Measurements from ENCODE around the gene CACNA2D2. TPM values are rescaled to one million over a fixed set of nuclear protein-coding genes. Genes with fewer than 3 reads are reported as not detected.

CACNA2D2 gene
- total RNA-seq, 1 donor from 2014 or later = 1.8 TPM

DNA sequence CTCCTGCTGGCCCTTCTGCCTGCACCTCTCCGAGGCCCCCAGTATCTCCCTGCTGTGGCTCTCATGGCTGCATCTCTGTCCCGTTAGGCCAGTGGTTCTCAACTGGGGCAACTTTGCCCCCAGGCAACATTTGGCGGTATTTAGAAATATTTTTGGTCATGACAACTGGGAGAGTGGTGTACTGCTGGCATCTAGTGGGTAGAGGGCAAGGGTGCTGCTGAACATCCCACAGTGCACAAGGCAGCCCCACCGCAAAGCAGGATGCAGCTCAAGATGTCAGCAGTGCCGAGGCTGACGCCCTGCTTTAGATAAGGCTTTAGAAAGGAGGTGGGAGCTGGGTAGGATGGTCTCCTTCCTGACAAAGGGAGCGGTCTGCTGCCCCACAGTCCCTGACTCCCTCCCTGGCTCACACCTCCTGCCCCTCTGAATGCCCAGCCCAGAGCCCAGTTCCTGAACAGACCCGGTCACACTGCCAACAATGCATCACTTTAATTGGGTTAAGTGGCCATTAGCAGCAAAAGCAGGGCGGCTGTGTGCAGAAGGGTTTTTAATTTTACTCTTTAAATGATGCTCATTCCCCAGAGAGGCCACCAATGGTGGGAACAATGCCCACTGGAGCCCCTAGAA, 75.3 kb downstream of the CACNA2D2 start:
- DNase-seq (ENCODE audit: low spot score) = no peak

DNA sequence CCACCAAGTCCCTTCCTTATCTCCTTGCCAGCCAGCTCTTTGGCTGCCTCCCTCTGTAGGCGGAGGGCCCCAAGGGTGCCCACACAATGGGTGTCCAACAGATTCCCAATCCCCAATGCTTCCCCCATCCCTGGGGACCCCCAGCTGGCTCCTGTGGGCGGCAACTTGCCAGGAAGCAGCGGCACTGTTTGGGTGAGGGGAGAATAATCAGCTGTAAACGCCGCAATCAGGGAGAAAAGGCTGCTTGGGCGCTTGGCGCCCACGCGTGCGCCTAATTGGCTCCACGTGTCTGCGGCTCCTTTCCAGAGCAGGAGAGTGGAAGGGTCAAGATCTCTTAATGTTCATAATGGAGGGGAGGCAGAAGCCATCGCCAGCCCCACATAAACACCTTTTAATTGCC, 76.2 kb downstream of the CACNA2D2 start:
- no peak for DNase-seq (ENCODE audit: low spot score)

DNA sequence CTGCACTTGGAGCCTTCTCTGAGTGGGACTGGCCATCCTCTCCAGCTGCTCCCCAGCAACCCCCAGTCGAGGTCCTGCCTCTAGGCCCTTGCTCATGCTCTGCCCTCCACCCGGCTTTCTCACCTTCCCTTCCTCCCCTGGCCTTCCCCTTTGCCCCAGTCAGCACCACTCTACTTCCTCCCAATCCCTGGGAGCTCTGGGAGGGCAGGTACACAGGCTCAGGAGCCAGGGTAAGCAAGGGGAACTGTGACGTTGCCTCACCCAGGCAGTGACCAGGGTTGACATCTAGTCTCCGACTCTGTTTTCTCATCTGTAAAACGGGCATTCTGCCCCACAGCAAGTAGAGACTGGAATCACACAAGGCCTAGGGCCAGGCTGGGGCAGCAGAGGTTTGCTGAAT, 77.5 kb downstream of the CACNA2D2 start:
- no peak for DNase-seq (ENCODE audit: low spot score)

DNA sequence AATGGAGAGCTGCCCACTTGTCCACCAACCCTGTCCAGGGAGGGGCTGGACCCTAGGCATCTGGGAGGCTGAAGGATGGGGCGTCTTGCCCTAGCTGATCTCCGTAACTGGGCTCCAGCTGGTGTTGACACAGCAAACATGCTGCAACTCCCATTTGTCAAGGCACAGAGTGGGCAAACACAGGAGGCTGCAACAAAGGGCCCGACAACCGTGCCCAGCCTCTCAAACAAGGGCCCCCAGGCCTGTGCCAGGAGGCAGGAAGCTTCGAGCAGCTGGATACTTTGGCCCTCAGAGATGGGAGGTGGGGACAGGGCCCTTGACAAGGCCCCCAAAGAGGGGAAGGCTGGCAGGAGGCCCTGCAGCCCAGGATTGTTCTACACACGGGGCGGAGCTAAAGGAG, 79.9 kb downstream of the CACNA2D2 start:
- DNase-seq (ENCODE audit: low spot score) = no peak

DNA sequence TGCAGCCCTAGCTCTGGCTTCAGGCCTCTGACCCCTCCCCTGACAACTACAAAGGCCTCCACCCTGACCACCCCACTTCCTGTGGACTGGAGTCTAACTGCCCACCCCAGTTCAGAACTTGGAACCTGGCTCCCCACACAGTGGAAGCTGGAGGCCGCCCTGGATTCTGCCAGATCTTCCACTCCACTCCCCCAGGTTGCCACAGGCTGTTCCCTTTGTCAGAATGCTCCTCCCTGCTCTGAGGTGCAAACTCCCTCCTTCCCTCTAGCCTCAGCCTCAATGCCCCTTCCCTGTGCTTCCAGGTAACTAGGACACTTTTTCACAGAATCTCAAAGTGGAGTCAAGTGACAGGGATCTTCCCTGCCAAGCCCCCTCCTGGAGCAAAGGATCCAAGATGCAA, 81.3 kb downstream of the CACNA2D2 start:
- no peak for DNase-seq (ENCODE audit: low spot score)

DNA sequence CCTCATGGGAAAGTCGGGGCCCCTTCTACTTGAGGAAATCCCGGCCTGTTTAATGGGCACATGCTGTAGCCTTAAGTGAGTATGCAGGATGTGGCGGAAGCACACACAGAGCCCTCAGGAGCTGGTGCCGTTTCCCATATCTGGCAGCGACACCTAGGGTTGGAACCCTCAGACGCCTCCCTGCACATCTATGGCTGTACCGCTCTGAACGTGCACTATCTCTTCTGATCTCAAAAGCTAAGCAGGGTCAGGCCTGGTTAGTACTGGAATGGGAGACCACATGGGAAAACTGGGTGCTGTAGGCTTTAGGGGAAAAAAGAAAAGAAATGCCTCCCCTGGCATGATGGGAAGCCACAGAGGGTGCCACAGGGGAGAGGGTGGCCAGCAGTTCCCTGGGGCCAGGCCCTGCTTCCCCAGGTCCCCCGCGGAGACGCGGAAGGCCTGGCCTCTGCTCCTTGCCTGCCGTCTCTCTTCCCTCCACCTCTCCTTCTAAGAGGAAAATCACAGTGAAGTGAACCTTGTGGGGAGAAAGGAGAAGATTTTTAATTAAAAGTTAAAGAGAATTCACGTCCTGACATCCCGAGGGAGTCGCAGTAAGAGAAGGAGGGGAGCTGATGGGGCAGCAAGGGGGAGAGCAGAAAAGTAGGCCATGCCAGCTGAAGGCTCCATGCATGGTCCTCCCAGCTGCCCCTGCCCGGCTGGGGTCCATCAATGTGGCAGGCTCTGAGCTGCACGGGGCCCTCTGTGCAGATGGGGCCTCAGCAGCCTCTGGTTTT, 83.7 kb downstream of the CACNA2D2 start:
- DNase-seq (ENCODE audit: low spot score) = no peak

DNA sequence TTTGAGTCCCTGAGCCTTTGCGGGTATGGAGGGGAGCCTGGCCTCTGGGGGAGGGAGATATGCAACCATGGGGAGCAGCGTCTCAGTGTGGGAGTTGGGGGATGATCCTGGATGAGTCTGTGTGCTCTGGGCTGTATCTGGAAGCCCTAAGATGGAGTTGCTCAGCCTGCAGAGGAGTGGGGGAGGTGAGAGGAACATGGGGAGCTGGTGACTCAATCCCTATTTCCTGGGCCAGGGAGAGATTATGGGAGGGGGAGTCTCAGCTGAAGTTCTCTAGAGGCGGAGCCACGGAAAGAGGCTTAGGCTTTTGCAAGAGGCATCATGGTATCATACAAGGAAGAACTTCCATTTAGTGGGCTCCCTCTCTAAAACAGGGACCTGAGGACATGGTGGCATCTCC, 84.6 kb downstream of the CACNA2D2 start:
- no peak for DNase-seq (ENCODE audit: low spot score)

DNA sequence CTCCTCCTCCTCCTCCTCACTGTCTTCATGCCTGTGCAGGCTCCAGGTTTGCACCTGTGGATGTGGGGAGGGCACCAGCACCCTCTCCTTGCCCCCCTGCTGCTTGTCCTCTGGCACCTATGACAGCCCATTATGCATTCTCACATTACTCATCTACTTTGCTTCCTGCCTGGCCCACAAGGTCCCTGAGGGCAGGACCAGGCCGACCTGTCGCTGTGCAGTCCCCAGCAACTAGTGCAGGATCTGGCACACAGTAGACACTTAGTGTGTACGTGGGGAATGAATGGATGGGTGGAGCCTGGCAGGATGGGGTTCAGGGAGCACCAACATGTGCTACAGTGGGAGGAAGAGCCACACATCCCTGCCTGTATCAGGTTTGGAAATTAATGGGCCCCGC, 85.8 kb downstream of the CACNA2D2 start:
- DNase-seq (ENCODE audit: low spot score) = no peak

DNA sequence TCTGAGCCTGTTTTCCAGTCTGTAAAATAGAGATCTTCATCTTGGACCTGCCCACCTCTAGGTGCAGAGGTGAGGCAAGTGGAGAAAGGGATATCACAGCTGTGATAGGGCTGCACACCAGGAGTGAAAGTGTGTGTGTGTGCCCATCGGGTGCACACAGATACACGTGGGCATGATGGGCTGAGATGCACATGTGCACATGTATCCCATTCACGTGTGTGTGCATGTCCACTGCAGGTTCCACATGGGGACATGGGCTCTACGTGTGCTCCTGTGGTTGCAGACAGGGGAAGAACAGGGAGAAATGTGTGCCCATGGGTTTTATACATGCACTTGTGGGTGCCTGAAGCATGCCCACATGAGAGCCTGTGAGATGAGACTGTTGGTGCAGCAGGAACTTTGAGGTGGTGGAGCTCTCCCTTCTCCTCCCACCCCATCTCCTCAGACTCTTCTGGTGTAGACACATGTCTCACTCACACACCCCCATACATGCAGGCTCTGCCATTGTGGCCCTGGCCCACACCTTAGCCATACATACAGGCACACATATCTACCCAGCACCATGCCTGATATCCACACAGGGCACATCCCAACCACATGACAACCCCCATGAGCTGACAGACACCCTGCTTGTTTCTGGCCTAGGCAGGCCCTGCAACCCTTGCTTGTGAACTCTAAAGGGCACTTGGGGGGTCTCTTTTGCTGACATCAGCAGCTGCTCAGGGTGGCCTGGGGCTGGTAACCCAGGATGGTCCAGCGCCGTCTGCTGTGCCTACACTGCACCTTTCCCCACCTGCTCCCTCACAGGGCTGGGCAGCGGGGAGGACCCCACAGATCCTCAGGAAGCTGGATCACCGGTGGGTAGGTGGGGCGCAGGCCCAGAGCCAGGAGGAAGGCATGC, 86.4 kb downstream of the CACNA2D2 start:
- no peak for DNase-seq (ENCODE audit: low spot score)

DNA sequence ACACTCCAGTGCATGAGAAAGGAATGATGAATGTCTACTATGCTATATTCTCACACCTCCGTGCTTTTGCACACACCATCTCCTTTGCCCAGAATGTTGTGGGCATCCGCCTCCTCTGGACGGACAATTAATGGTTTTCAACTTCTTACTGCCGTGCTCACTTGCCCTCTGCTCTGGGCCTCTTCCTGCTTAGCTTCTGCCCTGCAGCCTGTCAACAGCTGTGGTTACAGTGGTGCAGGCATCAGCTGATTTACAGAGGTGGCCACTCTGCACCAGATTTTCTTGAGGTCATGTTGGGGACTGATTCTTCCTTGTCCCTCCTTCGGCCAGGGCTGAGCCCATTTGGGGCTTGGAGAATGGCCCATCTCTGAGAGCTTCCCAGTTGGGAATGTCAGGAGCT, 87.6 kb downstream of the CACNA2D2 start:
- no peak for DNase-seq (ENCODE audit: low spot score)

DNA sequence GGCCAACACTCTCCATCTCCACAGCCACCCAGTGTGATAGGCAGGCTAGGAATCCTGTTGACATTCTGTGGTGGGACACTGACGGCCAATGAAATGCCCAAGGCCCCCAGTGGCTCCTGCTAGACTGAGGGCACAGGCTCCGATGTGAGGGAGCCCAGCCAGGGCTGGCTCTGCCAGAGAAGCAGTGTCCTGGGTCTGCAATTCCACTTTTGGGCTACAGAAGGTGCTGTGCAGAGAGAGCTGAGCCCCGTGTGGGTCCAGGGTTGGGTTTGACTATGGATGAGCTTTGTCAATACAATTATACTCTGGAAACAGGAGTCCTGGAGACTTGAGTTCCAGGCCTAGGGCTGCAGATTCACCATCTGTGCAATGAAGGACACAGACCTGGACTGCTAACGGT, 88.4 kb downstream of the CACNA2D2 start:
- no peak for DNase-seq (ENCODE audit: low spot score)

DNA sequence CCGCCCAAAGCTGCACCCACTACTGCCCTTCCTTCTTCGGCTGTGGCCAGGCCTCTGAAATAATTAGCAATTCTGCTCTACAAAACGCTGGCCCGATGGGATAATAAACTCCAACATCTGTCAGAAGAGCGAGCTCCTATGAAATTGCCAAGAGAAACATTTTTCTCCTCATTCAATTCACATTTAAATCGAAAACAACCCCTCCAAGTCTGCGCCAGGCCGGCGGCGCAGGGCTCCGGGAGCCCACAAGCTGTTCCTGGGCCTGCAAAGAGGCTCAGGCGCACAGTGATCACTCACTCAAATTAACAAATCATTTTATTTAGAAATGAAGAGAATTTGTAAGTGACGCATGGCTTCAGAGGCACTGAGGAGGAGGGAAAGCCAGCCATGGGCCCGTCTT, 88.8 kb downstream of the CACNA2D2 start:
- DNase-seq (ENCODE audit: low spot score) = no peak

DNA sequence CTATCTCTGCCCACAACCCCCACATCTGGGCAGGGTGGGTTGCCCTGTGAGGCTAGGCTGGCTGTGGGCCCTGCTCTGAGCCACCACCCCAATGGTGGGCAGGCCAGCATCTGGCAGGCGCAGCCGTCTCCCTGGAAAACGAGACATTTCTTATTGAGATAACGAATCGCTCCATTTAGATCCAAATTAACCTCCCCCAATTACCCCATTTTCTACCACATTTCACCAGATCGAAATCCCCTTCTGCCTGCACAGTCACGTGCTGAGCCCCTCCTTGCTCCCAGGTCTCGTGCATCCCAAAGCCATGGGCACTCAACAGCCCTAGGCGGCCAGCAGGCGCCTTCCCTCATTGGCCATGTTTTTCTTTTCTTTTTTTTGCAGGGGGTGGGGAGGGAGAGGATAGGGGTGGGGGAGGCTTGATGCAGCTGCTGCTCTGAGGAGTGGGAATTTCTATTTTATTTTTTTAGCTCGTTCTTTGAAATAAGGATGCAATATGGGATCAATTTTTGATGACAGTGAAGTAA, 91.1 kb downstream of the CACNA2D2 start:
- no peak for DNase-seq (ENCODE audit: low spot score)

DNA sequence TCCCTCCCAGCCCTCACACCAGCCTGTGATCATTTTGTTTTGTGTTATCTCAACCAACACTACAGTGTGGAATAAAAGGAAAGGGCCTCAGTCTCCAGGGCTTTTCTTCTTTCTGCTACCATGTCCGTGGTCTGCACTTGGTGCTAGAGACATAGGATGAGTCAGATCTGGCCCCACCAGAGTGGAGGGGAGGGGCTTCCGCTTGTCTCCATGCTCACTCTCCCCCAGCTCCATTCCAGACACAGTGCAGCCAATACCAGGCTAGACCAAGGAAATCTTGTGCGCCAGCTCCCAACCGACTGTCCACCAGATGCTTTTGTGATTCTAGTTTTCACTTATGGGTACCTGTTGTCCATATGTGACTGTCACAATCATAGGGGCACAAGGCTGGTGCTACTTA, 92.2 kb downstream of the CACNA2D2 start:
- no peak for DNase-seq (ENCODE audit: low spot score)

DNA sequence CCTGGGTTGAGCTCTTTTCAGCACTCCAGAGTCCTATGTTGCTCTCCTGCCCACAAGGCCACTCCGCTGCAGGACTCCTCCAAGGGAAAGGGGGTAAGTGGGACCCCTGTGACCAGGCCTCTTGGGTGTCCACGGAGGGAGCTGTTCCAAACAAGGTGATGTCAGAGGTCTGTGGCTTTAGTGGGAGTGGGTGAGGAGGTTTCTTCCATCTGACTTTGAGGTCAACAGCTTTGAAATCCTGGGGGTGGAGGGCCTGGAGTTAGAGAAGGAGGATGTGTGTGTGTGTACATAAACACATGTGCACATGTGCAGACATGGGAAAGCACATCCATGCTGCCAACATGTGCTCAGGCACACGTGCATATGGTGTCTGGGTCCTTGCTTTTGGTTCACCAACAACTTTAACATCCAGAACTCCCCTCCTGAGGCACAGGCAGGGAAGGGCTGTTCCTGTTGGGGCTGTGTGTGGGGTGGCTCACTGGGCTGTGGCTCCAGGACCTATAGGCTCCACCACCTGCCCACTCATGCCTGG, 92.8 kb downstream of the CACNA2D2 start:
- no peak for DNase-seq (ENCODE audit: low spot score)

DNA sequence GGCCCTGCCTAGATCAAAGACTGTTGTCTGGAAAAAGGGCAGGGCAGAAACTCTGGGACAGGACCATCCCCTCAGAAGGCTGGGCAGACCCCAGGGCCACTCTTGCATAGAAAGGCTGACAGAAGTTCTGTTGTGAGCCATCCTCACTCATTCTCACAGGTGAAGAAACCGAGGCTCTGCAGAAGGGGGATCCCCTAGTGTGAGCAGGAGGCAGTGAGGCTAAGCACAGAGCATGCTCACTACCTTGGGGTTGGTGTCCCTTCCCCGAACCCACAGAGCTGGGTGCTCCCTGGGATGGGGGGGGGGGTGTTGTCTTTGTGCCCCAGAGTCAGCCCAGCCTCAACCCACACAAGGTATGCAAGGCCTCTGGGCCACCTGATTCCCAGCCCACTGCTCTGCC, 93.2 kb downstream of the CACNA2D2 start:
- no peak for DNase-seq (ENCODE audit: low spot score)

DNA sequence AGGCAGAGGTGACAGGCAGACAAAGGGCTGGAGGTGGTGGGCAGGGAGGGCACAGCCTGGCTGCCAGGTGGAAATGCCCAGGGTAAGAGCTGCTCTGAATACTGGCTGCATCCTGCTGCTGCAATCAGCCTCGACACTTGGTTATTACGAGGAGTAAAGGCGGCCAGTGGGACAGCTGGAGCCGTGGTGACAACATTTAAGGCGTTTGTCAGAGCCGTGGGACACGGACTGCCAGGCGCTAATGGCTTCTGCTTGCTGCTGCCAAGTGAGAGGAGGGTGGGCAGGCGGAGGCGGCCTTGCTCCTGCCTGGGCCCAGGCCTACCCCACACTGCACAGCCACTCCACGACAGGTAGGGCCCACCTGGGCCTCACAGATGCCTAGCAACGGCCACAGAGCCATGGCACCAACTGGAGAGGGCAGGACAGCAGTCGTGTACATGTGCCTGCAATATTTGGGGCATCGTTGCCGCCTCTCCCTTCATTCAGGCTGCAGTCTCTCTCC, 94.9 kb downstream of the CACNA2D2 start:
- DNase-seq (ENCODE audit: low spot score) = no peak

DNA sequence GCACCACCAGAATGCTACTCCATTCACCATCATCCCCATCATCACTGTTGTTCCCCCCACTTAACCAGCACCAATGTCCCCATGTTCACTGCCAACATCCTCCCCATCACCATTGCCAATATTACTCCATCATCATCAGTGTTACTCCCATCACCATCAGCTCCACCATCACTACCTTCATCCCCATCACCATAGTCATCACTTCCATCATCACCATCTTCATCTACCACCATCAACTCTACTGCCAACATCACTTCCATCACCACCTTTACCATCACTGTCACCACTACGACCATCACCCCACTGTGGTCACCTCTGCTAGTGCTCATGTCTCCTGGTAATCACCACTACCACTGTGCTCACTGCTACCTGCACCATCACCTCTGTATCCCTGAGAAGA, 96.9 kb downstream of the CACNA2D2 start:
- DNase-seq (ENCODE audit: low spot score) = no peak

DNA sequence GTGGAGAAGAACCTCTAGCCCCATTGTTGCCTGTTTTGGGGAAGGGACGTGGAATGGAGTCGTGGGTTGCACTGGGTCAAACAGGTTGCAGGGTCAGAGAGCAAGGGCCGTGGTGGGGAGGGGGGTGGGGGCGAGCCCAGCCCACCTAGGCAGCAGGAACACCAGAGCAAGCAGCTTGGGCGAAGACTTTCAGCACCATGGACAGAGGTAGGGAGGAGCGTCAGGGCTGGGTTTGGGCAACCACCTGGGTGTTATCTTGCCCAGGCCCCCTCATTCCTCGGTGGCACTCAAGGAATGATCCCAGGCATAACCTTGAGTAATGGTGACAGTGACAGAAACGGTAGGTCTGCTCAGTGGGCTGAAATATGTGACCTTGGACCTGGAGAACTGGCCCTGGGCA, 98.2 kb downstream of the CACNA2D2 start:
- peak; percentile 17 for DNase-seq (ENCODE audit: low spot score)

DNA sequence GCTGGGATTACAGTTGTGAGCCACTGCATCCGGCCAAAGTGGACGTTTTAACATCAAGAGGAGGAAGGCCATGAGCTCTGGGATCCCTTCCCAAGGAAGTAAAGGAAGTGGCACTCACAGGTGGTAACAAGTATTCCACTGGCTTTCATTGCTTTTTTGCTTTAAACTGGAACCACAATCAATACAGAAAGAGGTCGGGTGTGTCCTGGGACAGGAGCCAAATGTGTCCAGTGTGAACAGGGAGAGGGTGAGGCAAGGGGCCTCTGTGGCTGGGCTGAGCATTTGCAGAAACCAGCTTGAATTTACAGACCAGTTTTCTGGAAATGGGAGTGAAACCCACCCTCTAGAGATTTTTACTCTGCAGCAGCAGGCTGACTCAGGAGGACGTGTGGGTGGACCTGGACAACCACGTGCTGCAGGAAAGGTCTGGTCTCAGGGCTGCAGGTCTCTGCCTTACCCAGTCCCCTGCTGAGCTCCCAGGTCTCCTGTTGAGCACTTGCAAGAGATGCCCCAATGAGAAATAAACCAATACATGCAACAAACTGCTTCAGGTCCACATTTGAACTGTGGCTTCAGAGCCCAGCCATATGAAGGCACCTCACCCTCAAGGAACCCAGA, 101.3 kb downstream of the CACNA2D2 start:
- no peak for DNase-seq (ENCODE audit: low spot score)

DNA sequence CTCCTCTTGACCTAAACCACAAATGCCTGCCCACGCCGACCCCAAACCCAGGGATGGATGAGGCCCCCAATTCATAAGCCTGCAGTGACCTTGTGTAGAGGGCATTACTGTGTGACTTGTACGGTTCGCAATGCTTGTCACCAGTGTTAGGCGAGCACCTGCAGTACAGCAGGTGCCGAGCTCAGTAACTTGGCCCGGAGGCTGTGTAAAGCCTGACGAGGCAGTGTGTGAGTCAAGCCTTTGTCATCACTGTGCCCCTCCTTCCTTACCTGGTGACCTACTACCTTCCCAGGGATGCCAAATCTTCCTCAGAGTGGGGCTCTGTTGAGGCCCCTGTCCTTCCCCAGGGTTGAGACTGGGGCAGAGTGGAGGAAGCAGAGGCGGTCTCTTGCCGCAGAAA, 106.9 kb downstream of the CACNA2D2 start:
- DNase-seq (ENCODE audit: low spot score) = no peak

All from mucosa of gallbladder (tissue), 1 donor.